ENCODE data around the gene PLIN3.
"Not testable (repeated sequence)": the region's sequence is repeated elsewhere in the genome, so short reads cannot be mapped to it uniquely, and the experiment has no call there.

Gene PLIN3, protein sequence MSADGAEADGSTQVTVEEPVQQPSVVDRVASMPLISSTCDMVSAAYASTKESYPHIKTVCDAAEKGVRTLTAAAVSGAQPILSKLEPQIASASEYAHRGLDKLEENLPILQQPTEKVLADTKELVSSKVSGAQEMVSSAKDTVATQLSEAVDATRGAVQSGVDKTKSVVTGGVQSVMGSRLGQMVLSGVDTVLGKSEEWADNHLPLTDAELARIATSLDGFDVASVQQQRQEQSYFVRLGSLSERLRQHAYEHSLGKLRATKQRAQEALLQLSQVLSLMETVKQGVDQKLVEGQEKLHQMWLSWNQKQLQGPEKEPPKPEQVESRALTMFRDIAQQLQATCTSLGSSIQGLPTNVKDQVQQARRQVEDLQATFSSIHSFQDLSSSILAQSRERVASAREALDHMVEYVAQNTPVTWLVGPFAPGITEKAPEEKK

DNA sequence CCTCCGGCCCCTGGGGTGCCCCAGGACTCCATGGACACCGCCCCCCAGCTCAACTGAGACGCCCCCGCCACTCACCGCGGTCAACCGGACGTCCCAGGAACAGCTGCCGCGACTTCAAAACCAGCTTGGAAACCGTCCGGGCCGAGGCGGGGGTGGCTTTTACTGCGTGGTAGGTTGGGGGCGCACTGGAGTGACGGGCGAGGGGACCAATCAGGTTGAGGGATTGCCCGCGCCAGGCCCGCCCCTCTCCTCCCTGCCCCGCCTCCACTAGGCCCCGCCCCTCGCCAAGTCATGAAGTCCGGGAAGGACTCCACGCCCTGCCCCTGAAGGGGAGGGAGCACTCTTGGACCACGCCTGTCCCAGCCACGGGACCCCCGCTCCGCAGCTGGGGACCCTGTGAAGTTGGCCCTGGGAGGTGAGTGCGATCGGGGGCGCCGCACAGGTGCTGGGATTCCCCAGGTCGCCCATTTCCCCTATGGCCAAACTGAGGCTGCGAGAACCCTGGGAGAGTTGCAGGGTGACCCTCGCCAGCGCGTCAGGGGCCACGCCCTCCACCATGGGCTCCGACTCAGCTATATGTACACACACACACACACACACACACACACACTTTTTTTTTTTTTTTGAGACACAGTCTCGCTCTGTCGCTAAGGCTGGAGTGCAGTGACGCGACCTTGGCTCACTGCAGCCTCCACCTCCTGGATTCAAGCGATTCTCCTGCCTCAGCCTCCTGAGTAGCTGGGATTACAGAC, at the start of gene PLIN3:
PLIN3 (minus strand) TSS at position 134 of the 752 bp plus-strand sequence. CDS start 6,273 bp downstream, outside the sequence.
- in situ Hi-C loops (cut with HindIII; ENCODE audit: low sequenced_read_pairs), result no loop called here

DNA sequence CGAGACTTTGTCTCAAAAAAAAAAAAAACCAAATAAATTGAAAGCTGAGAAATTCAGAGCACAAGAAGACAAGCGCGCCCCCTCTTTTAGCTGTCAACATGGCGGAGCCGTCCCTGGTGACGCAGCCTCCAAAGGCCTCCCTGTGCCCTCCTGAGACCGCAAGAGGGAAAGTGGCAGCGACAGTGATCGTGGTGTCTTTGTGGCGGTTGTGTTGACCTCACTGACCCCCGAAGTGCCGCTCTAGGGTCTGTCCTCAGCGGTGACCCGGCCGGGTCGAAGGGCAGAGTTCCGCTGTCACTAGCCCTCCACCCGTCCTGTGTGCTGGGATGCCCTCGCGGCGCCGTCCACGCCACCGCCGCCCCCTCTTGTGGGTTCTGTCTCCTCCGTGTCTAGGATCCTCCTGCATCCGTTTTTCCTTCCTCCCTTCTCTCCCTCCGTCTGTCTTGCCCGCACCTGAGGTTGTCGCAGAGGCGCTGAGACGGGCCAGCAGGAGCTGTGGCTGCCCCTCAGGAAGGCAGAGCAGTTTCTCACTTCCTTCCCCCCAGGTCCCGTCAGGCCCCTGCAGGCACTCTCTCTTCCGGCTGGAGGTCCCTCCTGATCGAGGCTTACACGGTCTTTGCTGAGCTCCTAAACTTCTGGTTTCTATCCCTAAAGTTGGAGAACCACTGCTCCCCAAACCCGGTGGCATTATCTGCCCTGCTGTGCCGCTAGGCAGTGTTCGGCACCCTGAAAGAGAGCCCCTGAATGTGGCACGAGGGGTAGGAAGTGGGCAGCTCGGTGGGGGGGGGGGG, 49.0 kb upstream of the PLIN3 start:
- in situ Hi-C loops (cut with HindIII; ENCODE audit: low sequenced_read_pairs), result no loop called here

DNA sequence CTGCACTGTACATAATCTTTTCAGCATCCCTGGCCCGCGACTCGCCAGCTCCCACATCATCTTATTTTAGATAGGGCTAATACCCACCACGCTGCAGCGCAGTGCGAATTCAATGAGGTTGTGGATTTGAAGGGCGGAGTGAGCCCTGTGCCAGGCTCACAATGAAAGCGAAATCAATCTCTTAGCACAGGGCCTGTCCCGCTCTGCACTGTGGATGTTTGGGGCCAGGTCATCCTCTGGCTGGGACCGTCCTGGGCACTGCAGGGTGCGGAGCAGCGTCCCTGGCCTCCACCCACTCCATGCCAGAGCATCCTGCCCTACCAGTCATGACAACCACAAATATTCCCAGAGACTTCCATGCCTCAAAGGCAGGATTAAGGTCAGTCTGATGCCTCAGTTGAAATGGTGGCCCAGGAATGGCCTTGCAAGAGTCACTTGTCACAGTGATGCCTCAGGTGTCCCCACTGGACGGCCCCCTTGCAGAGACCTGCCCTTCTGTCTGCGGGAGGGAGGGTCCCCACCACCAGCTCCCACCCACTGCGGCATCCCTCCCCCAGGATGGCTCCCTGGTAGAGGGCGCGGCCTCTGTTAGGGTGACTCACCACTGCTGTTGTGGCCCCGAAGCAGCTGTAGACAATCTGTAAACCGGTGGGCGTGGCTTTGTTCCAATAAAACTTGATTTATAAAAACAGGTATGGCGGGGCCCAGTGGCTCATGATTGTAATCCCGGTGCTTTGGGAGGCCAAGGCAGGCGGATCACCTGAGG, 47.5 kb upstream of the PLIN3 start:
- in situ Hi-C loops (cut with HindIII; ENCODE audit: low sequenced_read_pairs), result no loop called here

DNA sequence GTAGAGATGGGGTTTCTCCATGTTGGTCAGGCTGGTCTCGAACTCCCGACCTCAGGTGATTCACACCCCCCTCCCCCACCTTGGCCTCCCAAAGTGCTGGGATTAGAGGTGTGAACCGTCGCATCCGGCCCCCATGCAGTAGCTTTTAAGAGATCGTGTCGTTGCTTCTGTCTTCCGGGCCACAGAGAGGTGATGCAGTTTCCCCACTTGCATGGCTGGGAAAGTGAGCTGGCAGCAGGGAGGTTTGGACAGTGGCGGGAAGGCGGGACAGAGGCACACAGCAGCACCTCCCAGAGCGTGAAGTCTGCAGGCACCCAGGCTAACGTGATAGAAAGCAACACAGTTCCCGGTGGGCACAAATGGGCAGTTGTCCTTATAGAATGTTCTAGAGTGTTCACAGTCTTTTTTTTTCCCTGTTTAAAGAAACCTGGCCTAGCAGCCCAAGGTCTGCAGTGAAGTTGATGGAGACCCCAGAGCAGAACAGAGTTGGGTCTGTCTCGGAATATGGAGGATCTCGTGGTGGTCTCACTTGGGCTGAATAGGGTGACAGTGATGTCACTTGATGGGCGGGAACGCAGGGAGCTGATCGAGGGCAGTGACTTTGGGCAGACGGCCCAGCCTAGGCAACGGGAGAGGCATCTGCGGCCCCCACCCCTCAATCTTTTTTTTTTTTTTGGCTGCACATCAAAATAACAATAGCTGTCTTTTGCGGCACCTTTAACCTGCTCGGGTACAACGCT, 46.7 kb upstream of the PLIN3 start:
- in situ Hi-C loops (cut with HindIII; ENCODE audit: low sequenced_read_pairs), result no loop called here

DNA sequence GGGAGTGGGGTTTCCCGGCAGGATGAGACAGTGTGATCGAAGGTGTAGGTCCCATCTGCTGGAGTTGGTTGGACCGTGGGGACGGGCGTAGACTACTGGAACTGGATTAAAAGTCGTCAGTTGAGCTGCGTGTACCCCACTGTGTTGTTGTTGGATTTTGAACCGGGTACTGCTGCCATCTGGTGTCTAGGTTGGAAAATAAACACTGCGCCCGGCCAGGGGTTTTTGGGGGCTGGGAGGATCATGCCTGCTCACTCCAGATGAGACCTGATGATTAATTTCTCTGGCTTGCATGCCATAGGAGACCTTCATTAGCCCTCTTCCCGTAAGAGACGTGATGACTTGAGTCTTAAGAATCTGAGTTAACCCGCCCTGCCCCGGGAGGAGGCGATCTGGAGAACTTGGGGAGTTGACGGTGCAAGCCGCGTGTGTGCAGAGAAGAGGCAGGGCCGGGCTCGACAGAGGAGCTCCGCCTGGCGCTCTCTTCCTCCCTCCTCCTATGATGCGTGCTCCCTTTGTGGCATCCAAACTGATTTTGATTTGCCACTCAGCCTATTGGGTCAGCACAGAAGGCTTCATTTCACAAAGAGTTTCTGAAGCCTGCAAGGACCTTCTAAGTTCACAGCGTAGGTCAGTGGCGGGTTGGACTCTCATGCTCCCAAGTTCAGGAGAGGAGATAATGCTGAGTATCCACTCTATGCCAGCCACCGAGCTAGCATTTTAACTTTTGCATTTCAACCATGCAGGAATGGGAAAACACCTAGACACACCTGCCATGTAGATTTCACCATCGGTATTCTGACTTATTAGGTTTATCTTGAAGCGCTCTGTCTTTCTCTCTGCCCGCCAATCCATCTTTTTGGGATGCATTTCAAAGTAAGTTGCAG, 44.6 kb upstream of the PLIN3 start:
- in situ Hi-C loops (cut with HindIII; ENCODE audit: low sequenced_read_pairs), result no loop called here

DNA sequence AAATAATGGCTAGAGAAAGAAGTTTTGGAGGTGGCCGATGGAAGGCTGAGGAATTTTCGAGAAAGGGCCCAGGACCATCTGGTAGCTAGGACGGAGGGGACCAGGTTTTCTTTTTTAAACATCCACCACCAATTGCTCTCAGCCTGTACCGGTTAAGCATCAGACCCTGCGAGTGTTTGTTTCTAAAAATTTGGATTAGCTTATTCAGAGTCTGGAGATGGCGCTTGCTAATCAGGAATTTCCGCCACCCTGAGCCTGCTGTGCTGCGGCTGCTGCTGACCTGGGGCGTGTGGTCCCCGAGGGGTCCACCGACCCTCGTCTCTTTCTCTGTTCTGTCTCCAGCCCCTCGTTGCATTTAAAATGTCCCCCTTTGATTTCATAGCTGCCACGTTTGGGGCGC, 43.8 kb upstream of the PLIN3 start:
- in situ Hi-C loops (cut with HindIII; ENCODE audit: low sequenced_read_pairs), result no loop called here

DNA sequence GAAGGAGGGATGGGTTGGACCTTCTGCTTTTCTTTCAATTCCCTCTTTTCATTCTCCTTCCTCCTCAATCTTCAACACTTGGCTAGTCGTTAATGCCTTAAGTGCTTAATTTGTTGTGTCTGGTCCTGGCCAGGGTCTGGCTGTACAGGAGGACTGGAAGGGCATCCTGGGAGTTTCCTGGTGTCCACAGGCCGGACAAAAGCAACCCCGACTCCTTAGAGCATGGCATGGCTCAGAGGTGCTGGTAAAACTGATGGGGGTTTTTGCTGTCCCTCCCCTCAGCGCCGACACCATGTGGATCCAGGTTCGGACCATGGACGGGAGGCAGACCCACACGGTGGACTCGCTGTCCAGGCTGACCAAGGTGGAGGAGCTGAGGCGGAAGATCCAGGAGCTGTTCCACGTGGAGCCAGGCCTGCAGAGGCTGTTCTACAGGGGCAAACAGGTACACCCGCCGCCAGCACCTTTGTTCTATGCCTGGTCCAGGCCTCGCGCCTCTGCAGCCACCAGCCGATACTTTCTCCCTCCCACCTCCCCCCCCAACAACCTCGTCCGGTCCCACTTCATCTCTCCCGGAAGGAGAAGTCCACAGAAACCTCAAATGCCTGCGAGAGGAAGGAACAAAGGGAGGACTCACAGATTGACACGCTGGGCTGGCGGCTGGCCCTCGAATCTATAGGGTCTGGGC, 43.3 kb upstream of the PLIN3 start:
- in situ Hi-C loops (cut with HindIII; ENCODE audit: low sequenced_read_pairs), result no loop called here

DNA sequence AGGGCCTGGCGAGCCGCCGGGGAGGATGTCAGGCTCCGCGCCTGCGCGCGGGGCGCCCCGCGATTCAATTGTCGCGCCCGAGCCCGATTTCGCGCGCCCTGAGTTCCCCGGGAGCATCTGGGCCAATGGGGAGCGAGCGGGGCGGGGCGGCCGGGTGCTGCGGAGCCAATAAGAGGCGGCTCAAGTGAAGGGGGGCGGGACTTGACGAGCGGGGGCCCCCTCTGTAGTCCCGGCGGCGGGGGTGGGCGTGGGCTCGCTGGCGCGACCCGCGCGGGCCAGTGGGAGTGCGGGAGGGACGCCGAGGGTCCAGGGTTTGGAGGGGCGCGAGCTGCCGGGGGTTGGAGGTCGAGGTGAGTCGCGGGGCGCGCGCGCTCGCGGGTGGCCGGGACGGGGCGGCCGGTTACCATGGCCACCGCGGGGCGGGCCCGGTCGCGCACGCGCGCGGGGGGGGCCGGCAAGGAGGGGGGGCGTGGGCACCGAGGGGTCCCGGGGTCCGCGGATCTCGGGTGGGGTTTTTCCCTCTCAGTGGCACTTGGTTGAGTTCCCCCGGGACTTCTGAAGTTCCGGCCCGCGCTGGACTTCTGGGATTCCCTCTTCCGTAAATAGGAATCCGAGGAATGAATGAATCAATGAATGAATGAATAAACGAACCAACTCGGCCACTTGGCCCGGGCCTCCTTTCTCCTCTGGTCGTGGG, 42.6 kb upstream of the PLIN3 start:
- in situ Hi-C loops (cut with HindIII; ENCODE audit: low sequenced_read_pairs), result no loop called here

DNA sequence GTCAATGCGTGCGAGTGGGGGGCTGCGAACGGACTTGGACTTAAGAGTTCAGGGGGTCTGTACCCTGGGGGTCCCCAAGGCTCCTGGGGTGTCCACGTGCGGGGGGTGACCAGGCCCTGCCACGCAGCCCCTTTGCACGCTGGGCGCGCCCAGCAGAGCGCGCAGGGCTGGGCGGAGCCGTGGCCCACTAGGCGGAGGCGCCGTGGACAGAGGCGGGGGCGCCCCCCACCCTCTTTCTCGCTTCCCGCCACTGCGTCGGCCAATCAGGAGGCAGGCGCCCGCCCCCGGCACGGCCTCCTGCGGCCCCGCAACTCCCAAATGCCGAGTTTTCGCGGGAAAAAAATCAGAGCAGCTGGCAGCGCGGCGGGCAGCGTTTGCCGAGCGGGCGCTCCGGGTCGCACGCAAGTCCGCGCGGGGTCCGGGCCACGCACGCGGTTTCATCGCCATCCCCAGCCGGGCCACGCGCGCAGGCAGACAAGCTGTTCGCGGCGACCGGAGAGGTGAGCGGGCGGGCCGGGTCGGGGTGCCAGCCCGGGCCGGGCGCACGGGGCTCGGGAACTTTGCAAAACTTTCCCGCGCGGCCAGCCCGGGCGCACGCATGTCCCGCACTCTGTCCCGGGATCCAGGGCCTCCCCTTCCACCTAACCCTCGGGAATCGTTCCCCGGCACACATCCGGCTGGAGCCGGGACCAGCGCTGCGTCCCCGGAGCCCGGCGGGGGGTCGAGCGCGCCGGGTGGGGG, 41.9 kb upstream of the PLIN3 start, which contains the start of gene UHRF1:
UHRF1 (plus strand) TSS at position 346 of the 741 bp plus-strand sequence. CDS start 1,385 bp downstream, outside the sequence.
- in situ Hi-C loops (cut with HindIII; ENCODE audit: low sequenced_read_pairs), result no loop called here

DNA sequence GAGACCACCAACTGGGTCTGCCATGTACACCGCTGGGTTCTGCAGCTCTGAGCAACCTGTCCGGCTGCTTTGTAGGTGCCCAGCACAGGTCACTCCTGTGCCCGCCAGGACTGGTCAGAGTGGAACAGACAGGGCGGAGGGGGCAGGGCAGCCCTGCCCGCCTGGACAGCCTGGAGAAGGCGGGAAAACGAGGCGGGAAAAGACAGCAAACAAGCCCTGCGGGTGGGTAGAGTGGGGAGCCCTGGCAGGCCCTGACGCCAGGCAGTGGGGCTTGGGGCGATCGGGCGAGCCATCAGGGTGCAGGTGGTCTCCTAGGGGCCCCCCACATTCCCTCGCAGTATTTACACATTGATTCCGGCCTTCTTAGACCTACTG, 41.3 kb upstream of the PLIN3 start:
- in situ Hi-C loops (cut with HindIII; ENCODE audit: low sequenced_read_pairs), result no loop called here

DNA sequence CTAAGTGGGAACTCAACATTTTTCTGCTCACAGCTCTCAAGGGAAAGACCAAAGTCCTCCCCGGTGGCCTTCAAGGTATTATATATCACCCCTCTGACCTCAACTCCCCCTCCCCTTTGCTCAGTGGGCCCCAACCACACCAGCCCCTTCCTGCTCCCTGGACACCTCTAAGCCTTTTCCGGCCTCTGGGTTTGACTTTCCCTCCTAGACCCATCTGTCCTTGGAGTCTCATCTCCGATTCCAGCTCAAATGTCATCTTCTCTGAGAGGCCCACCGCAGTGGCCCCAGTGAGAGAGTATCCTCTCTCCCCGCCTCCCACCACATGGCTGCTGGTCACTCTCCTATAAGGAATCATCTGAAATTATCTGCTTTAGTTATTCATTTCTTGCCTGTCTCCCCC, 40.9 kb upstream of the PLIN3 start:
- in situ Hi-C loops (cut with HindIII; ENCODE audit: low sequenced_read_pairs), result no loop called here

DNA sequence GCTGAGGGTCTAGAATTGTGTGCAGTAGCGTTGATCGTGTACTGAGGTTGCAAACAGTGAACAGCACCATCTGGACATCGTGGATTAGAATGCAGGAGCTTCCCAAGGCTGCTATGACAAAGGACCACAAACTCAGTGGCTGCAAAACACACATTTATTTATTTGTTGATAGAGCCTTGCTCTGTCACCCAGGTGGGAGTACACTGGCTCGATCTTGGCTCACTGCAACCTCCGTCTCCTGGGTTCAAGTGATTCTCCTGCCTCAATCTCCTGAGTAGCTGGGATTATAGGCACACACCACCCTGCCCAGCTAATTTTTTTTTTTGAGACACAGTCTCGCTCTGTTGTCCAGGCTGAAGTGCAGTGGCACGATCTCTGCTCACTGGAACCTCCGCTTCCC, 39.5 kb upstream of the PLIN3 start:
- in situ Hi-C loops (cut with HindIII; ENCODE audit: low sequenced_read_pairs), result no loop called here

DNA sequence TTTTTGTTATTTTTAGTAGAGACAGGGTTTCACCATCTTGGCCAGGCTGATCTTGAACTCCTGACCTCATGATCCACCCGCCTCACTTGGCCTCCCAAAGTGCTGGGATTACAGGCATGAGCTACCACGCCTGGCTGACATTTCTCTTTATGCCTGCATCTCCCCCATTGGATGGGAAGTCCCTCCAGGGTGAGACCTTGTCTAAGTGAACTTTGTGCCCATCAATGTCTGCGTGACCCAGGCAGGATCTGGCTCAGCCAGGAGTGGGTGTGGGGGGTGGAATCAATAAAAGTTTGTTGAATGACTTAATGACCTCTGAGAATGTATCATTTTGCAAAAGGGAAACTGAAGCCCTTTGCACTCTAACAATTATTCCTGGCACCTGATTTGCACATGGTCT, 37.0 kb upstream of the PLIN3 start:
- in situ Hi-C loops (cut with HindIII; ENCODE audit: low sequenced_read_pairs), result no loop called here

DNA sequence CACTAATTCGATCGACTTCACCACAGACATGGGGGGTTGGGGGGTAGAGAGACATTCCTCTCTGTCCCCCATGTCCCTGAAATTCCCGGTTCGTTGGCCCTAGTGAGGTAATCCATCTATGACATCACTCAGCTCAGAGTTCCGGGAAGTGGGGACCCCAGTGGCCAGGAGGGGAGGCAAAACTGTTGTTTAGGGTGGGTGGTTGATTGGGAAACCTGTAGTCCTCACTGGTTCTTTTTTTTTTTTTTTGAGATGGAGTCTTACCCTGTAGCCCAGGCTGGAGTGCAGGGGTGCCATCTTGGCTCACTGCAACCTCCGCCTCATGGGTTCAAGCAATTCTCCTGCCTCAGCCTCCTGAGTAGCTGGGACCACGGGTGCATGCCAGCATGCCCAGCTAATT, 35.3 kb upstream of the PLIN3 start, which contains the start of gene ARRDC5:
ARRDC5 (minus strand) TSS at position 101 of the 400 bp plus-strand sequence; CDS start at position 30, 71 bp downstream.
- in situ Hi-C loops (cut with HindIII; ENCODE audit: low sequenced_read_pairs), result no loop called here

DNA sequence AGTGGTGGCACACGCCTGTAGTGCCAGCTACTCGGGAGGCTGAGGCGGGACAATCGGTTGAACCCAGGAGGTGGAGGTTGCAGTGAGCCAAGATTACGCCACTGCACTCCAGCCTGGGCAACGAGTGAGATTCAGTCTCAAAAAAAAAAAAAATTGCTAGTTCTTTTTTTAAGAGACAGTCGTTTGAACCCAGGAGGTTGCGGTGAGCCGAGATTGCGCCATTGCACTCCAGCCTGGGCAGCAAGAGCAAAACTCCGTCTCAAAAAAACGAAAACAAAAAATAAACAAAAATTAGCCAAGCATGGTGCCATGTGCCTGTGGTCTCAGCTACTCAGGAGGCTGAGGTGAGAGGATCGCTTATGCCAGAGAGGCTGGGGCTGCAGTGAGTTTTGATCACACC, 33.4 kb upstream of the PLIN3 start:
- in situ Hi-C loops (cut with HindIII; ENCODE audit: low sequenced_read_pairs), result not testable (repeated sequence)

DNA sequence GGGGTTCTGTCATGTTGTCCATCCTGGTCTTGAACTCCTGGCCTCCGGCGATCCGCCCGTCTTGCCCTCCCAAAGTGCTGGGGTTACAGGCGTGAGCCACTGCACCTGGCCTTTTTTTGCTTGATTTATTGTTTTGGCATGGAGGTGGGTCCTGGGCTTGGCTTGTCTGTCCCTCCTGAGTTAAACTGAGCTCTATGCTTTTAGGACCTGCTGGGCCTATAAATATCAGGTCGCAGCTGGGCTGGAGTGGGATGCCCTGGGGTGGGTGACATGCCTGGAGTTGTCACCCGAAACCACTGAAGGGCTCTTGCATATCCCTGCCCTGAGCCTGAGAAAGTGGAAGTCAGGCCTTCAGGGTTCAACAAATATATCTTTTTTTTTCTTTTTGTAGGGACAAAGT, 29.7 kb upstream of the PLIN3 start:
- in situ Hi-C loops (cut with HindIII; ENCODE audit: low sequenced_read_pairs), result loop anchor here (5.0 kb wide), 1 partner anchor 40 kb away; no protein-coding TSS in a partner anchor

DNA sequence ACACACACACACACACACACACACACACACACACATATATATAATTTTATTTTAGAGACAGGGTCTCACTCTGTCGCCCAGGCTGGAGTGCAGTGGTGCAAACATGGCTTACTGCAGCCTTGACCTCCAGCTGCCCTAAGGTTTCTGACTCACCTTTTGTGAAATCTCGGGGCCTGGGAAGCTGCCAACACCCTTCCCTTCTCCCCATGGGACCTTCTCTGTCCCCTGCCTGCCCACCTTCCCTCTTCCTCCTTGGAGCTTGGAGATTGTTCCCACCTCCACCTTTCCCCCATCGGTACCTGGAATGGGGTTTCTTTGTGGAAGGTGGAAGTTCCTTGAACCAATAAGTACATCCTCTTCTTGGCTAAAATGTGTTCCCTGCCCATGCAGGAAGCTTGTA, 28.9 kb upstream of the PLIN3 start:
- in situ Hi-C loops (cut with HindIII; ENCODE audit: low sequenced_read_pairs), result loop anchor here (5.0 kb wide), 1 partner anchor 39 kb away; no protein-coding TSS in a partner anchor
